ENCODE measurements around the gene C1GALT1.
A peak's percentile ranks its signal among the peaks of the same experiment; 100 is the strongest.
"Not testable (repeated sequence)": the region's sequence is repeated elsewhere in the genome, so short reads cannot be mapped to it uniquely, and the experiment has no call there.

The C1GALT1 gene

GRCh38 chr7:7146837-7147236 lies 35.5 kb upstream of the C1GALT1 start:
- DNase-seq (ENCODE audit: low read depth) = no peak
- TF ChIP-seq CTCF (IDR thresholded peaks at IDR 0.05; ENCODE audit: insufficient read depth, low read depth, low read length, missing control alignments) = no peak

GRCh38 chr7:7148798-7149481 lies 33.4 kb upstream of the C1GALT1 start:
- no peak for TF ChIP-seq CTCF (IDR thresholded peaks at IDR 0.05; ENCODE audit: insufficient read depth, low read depth, low read length, missing control alignments)
- no peak overlapping the region for H3K4me3 ChIP-seq (ENCODE audit: low read length)
- peak; percentile 58 for DNase-seq (ENCODE audit: low read depth)

More at GRCh38 chr7:7146837-7147236, 35.5 kb upstream of the C1GALT1 start:
- H3K4me3 ChIP-seq (ENCODE audit: low read length) = no peak overlapping the region

GRCh38 chr7:7151285-7151684 lies 31.1 kb upstream of the C1GALT1 start:
- no peak for DNase-seq (ENCODE audit: low read depth)
- no peak overlapping the region for H3K4me3 ChIP-seq (ENCODE audit: low read length)
- no peak for TF ChIP-seq CTCF (IDR thresholded peaks at IDR 0.05; ENCODE audit: insufficient read depth, low read depth, low read length, missing control alignments)

GRCh38 chr7:7151865-7152264 lies 30.5 kb upstream of the C1GALT1 start:
- no peak for TF ChIP-seq CTCF (IDR thresholded peaks at IDR 0.05; ENCODE audit: insufficient read depth, low read depth, low read length, missing control alignments)
- no peak for DNase-seq (ENCODE audit: low read depth)
- no peak overlapping the region for H3K4me3 ChIP-seq (ENCODE audit: low read length)

- no peak overlapping the region for H3K4me3 ChIP-seq (ENCODE audit: low read length)
- no peak for DNase-seq (ENCODE audit: low read depth)
- no peak for TF ChIP-seq CTCF (IDR thresholded peaks at IDR 0.05; ENCODE audit: insufficient read depth, low read depth, low read length, missing control alignments)
These were observed 30.0 kb upstream of the C1GALT1 start for GRCh38 chr7:7152315-7152714.

GRCh38 chr7:7154355-7154754 lies 28.0 kb upstream of the C1GALT1 start:
- not testable (repeated sequence) for DNase-seq (ENCODE audit: low read depth); H3K4me3 ChIP-seq (ENCODE audit: low read length)

GRCh38 chr7:7156663-7157062 lies 25.7 kb upstream of the C1GALT1 start:
- no peak for DNase-seq (ENCODE audit: low read depth)
- H3K4me3 ChIP-seq (ENCODE audit: low read length) = no peak overlapping the region
- no peak for TF ChIP-seq CTCF (IDR thresholded peaks at IDR 0.05; ENCODE audit: insufficient read depth, low read depth, low read length, missing control alignments)
